Fibroblast of lung (primary cell): ENCODE measurements around the gene NES. TPM values are rescaled to one million over a fixed set of nuclear protein-coding genes. Genes with fewer than 3 reads are reported as not detected.

Experiments
- DNase-seq, 2 donors: peaks; one replicate each; pipeline versions ENCODE4 v3.0.0 to v3.0.0-alpha.2; 2010; ENCODE audit warnings: low read depth in 2 of 2
- H2AFZ ChIP-seq: 2 replicates; pipeline ENCODE4 v1.5.1; 2012; ENCODE audit warnings: low read length, control low read depth, inconsistent platforms
- H3K27ac ChIP-seq: 2 replicates; pipeline ENCODE4 v1.5.1; 2011; ENCODE audit warnings: low read length, control low read depth; ENCODE audit not compliant: insufficient read depth
- H3K27me3 ChIP-seq: 2 replicates; pipeline ENCODE4 v1.5.1; 2011; ENCODE audit warnings: mild to moderate bottlenecking, low read length; ENCODE audit not compliant: control insufficient read depth, insufficient read depth
- H3K36me3 ChIP-seq: 2 replicates; pipeline ENCODE4 v1.5.1; 2011; ENCODE audit warnings: low read length; ENCODE audit not compliant: control insufficient read depth, insufficient read depth
- H3K4me1 ChIP-seq: 2 replicates; pipeline ENCODE4 v1.5.1; 2011; ENCODE audit warnings: low read length; ENCODE audit not compliant: control insufficient read depth, insufficient read depth; ENCODE audit errors: extremely low read depth
- H3K4me2 ChIP-seq: 2 replicates; pipeline ENCODE4 v1.5.1; 2011; ENCODE audit warnings: low read length, control low read depth; ENCODE audit not compliant: insufficient read depth; ENCODE audit errors: extremely low read depth
- H3K4me3 ChIP-seq, 4 experiments: fragments of 200-600 bp in 1 of 4; sonication (generic) in 1 of 4; replicated peaks in 1 of 4; 2 replicates each; pipeline ENCODE4 v1.5.1; 2011 to 2016; ENCODE audit warnings: low read length in 4 of 4, low read depth in 3 of 4, mild to moderate bottlenecking in 3 of 4, control low read depth in 2 of 4, inconsistent platforms in 1 of 4, mixed read lengths in 1 of 4; ENCODE audit not compliant: insufficient read depth in 1 of 4; ENCODE audit errors: control extremely low read depth in 1 of 4
- H3K79me2 ChIP-seq: 2 replicates; pipeline ENCODE4 v1.5.1; 2012; ENCODE audit warnings: mild to moderate bottlenecking, low read length, inconsistent platforms; ENCODE audit not compliant: control insufficient read depth, insufficient read depth
- H3K9ac ChIP-seq: 2 replicates; pipeline ENCODE4 v1.5.1; 2011; ENCODE audit warnings: mild to moderate bottlenecking, low read length, control low read depth; ENCODE audit not compliant: insufficient read depth
- H3K9me3 ChIP-seq: 2 replicates; pipeline ENCODE4 v1.5.1; 2012; ENCODE audit warnings: low read depth, low read length; ENCODE audit not compliant: control insufficient read depth, insufficient read depth
- H4K20me1 ChIP-seq: 2 replicates; pipeline ENCODE4 v1.5.1; 2011; ENCODE audit warnings: low read length; ENCODE audit not compliant: control insufficient read depth, insufficient read depth; ENCODE audit errors: extremely low read depth
- EZH2 ChIP-seq: IDR thresholded peaks from 2 replicates; pipeline ENCODE4 v1.5.1; 2012; ENCODE audit warnings: low read length, control low read depth, mild to moderate bottlenecking; ENCODE audit errors: missing control alignments
- polyA plus RNA-seq, 2 donors: library from polyadenylated mRNA; depleted of rRNA in 1 of 2; stranded (reverse) in 1 of 2; unstranded in 1 of 2; fragments of >200 nt; gene quantifications; 2 replicates each; pipeline ENCODE4 v1.2.1, GENCODE V29; 2011 to 2012; ENCODE audit warnings: missing spikeins in 1 of 2
- total RNA-seq: library from RNA; depleted of rRNA; stranded (reverse); fragments of >200 nt; gene quantifications from 2 replicates; pipeline ENCODE4 v1.2.1, GENCODE V29; 2014
- TF ChIP-seq, protein P1 (sequence below), 2 donors: IDR thresholded peaks in 1 of 2; conservative IDR thresholded peaks in 1 of 2; 1 replicate in 1 of 2; 2 replicates in 1 of 2; pipeline ENCODE4 v1.5.1; 2011 to 2012; ENCODE audit warnings: low read length in 2 of 2, control low read depth in 1 of 2, inconsistent platforms in 1 of 2, low read depth in 1 of 2, mild to moderate bottlenecking in 1 of 2

Gene NES
- total and polyA plus RNA-seq, 2 donors (not counting 1 experiment from before 2014, with no cell fraction given): 34.6 to 87.4 TPM

DNA sequence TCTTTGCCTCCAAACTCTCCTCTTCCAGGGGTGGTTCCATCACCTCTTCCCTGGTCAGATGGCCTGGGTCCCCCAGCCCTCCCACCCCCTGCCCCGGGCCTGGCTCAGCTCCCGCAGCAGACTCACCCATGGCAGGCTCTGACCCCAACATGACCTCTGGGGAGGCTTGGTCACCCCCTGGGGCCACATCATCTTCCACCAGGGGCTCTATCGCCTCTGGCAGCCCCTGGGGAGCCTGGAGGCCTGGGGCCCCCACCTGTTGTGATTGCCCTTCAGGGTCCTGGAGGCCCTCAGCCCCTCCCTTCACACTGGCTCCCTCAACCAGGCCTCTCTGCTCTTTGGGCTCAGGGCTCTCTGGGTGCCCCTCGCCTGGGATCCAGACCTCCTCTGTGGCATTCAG is 6.4 kb downstream of the NES start:
- no peak overlapping the region for H3K4me3 ChIP-seq
- H3K27me3 ChIP-seq: no peaks in the 10 kb centered on the region
- no peak for TF ChIP-seq EZH2
- TF ChIP-seq, protein P1, sequence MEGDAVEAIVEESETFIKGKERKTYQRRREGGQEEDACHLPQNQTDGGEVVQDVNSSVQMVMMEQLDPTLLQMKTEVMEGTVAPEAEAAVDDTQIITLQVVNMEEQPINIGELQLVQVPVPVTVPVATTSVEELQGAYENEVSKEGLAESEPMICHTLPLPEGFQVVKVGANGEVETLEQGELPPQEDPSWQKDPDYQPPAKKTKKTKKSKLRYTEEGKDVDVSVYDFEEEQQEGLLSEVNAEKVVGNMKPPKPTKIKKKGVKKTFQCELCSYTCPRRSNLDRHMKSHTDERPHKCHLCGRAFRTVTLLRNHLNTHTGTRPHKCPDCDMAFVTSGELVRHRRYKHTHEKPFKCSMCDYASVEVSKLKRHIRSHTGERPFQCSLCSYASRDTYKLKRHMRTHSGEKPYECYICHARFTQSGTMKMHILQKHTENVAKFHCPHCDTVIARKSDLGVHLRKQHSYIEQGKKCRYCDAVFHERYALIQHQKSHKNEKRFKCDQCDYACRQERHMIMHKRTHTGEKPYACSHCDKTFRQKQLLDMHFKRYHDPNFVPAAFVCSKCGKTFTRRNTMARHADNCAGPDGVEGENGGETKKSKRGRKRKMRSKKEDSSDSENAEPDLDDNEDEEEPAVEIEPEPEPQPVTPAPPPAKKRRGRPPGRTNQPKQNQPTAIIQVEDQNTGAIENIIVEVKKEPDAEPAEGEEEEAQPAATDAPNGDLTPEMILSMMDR (conservative IDR thresholded peaks at IDR 0.05 in 1 of 2, IDR thresholded peaks at IDR 0.05 in 1 of 2; ENCODE audit: low read depth in 1 of 2, low read length in 2 of 2): no peak
- H2AFZ ChIP-seq: no peak overlapping the region
- no peak overlapping the region for H3K27ac ChIP-seq
- DNase-seq: no peak
- no peak overlapping the region for H3K9ac ChIP-seq
- H3K36me3 ChIP-seq: peaks cover 9% of the 10 kb centered on the region
- peaks cover 33% of the 10 kb centered on the region for H3K4me1 ChIP-seq
- H3K79me2 ChIP-seq: peaks cover 24% of the 10 kb centered on the region
- H3K9me3 ChIP-seq: no peaks in the 10 kb centered on the region
- no peak overlapping the region for H3K4me2 ChIP-seq
- H4K20me1 ChIP-seq: no peaks in the 10 kb centered on the region

DNA sequence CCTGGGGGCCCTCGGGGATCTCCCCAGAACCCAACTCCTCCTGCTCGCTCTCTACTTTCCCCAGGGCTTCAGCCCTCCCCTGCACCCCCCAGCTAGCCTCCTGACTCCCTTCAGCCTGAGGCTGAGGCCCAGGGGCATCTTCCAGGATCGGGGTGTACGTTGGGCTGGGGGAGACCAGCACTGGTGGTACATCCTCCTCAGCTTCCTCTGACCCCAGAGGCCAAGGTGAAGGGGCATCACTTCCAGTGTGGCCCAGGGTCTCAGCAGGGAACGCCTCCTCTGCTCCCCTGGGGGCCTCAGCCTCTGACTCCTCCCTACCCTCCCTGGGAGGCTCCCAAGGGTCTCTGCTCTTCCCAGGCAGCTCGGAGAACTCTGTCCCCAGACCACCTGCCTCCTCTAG is 6.8 kb downstream of the NES start:
- DNase-seq: no peak
- Histone ChIP-seq H4K20me1 (no peaks in the 10 kb centered on the region), H3K9me3 (no peaks in the 10 kb centered on the region), H3K4me1 (peaks cover 37% of the 10 kb centered on the region), H3K36me3 (peaks cover 9% of the 10 kb centered on the region), H2AFZ (no peak overlapping the region), H3K4me3 (no peak overlapping the region), H3K9ac (no peak overlapping the region), H3K27me3 (no peaks in the 10 kb centered on the region), H3K4me2 (no peak overlapping the region), H3K79me2 (peaks cover 20% of the 10 kb centered on the region), H3K27ac (no peak overlapping the region)
- TF ChIP-seq, protein P1 (conservative IDR thresholded peaks at IDR 0.05 in 1 of 2, IDR thresholded peaks at IDR 0.05 in 1 of 2; ENCODE audit: low read depth in 1 of 2, low read length in 2 of 2): no peak
- TF ChIP-seq EZH2: no peak

DNA sequence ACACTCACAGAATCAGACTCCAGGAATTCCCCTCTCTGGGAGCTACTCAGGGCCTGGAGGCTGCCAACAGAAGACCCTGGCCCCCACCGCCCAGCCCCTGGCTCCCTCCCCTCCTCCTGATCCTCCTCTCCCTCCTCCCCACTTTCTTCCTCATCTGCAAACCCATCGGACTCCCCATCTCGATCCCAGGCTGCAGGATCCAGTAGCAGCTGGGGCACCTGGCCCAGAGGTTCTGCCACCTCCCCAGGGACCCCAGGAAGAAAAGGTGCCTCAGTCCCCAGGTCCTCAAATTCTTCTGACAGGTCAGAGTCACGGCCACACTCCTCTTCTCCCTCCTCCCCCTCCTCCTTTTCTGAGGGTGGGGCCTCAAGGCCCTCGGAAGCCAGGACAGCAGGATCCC is 7.4 kb downstream of the NES start:
- no peak for DNase-seq
- no peak overlapping the region for H3K27ac ChIP-seq
- H2AFZ ChIP-seq: no peak overlapping the region
- peaks cover 38% of the 10 kb centered on the region for H3K4me1 ChIP-seq
- H3K9ac ChIP-seq: no peak overlapping the region
- no peaks in the 10 kb centered on the region for H3K9me3 ChIP-seq
- peaks cover 14% of the 10 kb centered on the region for H3K79me2 ChIP-seq
- peaks cover 8% of the 10 kb centered on the region for H3K36me3 ChIP-seq
- H3K4me2 ChIP-seq: no peak overlapping the region
- no peaks in the 10 kb centered on the region for H3K27me3 ChIP-seq
- TF ChIP-seq EZH2: no peak
- TF ChIP-seq, protein P1 (conservative IDR thresholded peaks at IDR 0.05 in 1 of 2, IDR thresholded peaks at IDR 0.05 in 1 of 2; ENCODE audit: low read depth in 1 of 2, low read length in 2 of 2): no peak
- H3K4me3 ChIP-seq: no peak overlapping the region
- H4K20me1 ChIP-seq: no peaks in the 10 kb centered on the region
